Muscle layer of colon (tissue), 2 donors: ENCODE results near the gene NXN.

ENCODE experiments used
- H3K27ac ChIP-seq: one replicate; pipeline ENCODE4 v1.7.0; 2013; ENCODE audit warnings: low read depth, mild to moderate bottlenecking, low read length, moderate library complexity
- H3K27me3 ChIP-seq, 2 donors: one replicate each; pipeline ENCODE4 v1.7.0; 2013; ENCODE audit warnings: low read length in 2 of 2, mild to moderate bottlenecking in 2 of 2; ENCODE audit not compliant: insufficient read depth in 2 of 2, control insufficient read depth in 1 of 2
- H3K36me3 ChIP-seq: one replicate; pipeline ENCODE4 v1.7.0; 2013; ENCODE audit warnings: mild to moderate bottlenecking, low read length; ENCODE audit not compliant: insufficient read depth
- H3K4me1 ChIP-seq: one replicate; pipeline ENCODE4 v1.7.0; 2013; ENCODE audit warnings: mild to moderate bottlenecking, low read length; ENCODE audit not compliant: insufficient read depth
- H3K4me3 ChIP-seq, 2 donors: one replicate each; pipeline ENCODE4 v1.7.0; 2013; ENCODE audit warnings: low read length in 2 of 2, low read depth in 1 of 2, mild to moderate bottlenecking in 1 of 2, moderate library complexity in 1 of 2
- H3K9ac ChIP-seq: one replicate; pipeline ENCODE4 v1.7.0; 2013; ENCODE audit warnings: low read length
- H3K9me3 ChIP-seq: one replicate; pipeline ENCODE4 v1.7.0; 2013; ENCODE audit warnings: mild to moderate bottlenecking, low read length
- donor health status: abdominal sarcoma.
- donor health status: Adenocarcinoma of cecum.

The NXN gene

GRCh38 chr17:1012823-1013728, 33.5 kb upstream of the NXN start:
- no peak overlapping the region for H3K27ac ChIP-seq
- no peak overlapping the region for H3K9ac ChIP-seq
- H3K36me3 ChIP-seq, result peaks cover 42% of the 10 kb centered on the region
- H3K4me3 ChIP-seq, result no peak overlapping the region
- no peaks in the 10 kb centered on the region for H3K4me1 ChIP-seq
- H3K27me3 ChIP-seq, result no peaks in the 10 kb centered on the region
- H3K9me3 ChIP-seq, result no peaks in the 10 kb centered on the region

GRCh38 chr17:1011760-1012735, 32.5 kb upstream of the NXN start:
- Histone ChIP-seq H3K4me3 (no peak overlapping the region), H3K36me3 (peaks cover 52% of the 10 kb centered on the region), H3K9ac (no peak overlapping the region), H3K27ac (no peak overlapping the region), H3K4me1 (no peaks in the 10 kb centered on the region), H3K27me3 (no peaks in the 10 kb centered on the region), H3K9me3 (no peaks in the 10 kb centered on the region)

GRCh38 chr17:1011138-1011537, 31.6 kb upstream of the NXN start:
- Histone ChIP-seq H3K9me3 (no peaks in the 10 kb centered on the region), H3K4me1 (peaks cover 4% of the 10 kb centered on the region), H3K36me3 (peaks cover 54% of the 10 kb centered on the region), H3K27ac (no peak overlapping the region), H3K4me3 (no peak overlapping the region), H3K27me3 (no peaks in the 10 kb centered on the region), H3K9ac (no peak overlapping the region)

- no peaks in the 10 kb centered on the region for H3K9me3 ChIP-seq
- H3K27ac ChIP-seq, result no peak overlapping the region
- no peaks in the 10 kb centered on the region for H3K27me3 ChIP-seq
- H3K4me3 ChIP-seq, result no peak overlapping the region
- H3K36me3 ChIP-seq, result peaks cover 59% of the 10 kb centered on the region
- H3K4me1 ChIP-seq, result peaks cover 10% of the 10 kb centered on the region
- H3K9ac ChIP-seq, result no peak overlapping the region
Measured at GRCh38 chr17:1010586-1010985, 31.0 kb upstream of the NXN start.

- Histone ChIP-seq H3K27ac (no peak overlapping the region), H3K36me3 (peaks cover 60% of the 10 kb centered on the region)
Measured at GRCh38 chr17:1010086-1010450, 30.5 kb upstream of the NXN start.

GRCh38 chr17:1009229-1010085, 29.9 kb upstream of the NXN start:
- Histone ChIP-seq H3K9ac (no peak overlapping the region), H3K36me3 (peaks cover 60% of the 10 kb centered on the region), H3K27ac (no peak overlapping the region), H3K4me1 (peaks cover 20% of the 10 kb centered on the region), H3K27me3 (no peaks in the 10 kb centered on the region), H3K9me3 (no peaks in the 10 kb centered on the region), H3K4me3 (no peak overlapping the region)

More at GRCh38 chr17:1010086-1010450, 30.5 kb upstream of the NXN start:
- no peak overlapping the region for H3K9ac ChIP-seq
- peaks cover 14% of the 10 kb centered on the region for H3K4me1 ChIP-seq
- H3K9me3 ChIP-seq, result no peaks in the 10 kb centered on the region
- H3K27me3 ChIP-seq, result no peaks in the 10 kb centered on the region
- no peak overlapping the region for H3K4me3 ChIP-seq

GRCh38 chr17:1008008-1008761, 28.6 kb upstream of the NXN start:
- Histone ChIP-seq H3K36me3 (peaks cover 66% of the 10 kb centered on the region), H3K4me3 (no peak overlapping the region), H3K27ac (peak overlapping the region; percentile 41), H3K27me3 (no peaks in the 10 kb centered on the region), H3K9me3 (no peaks in the 10 kb centered on the region), H3K4me1 (peaks cover 28% of the 10 kb centered on the region), H3K9ac (no peak overlapping the region)

- Histone ChIP-seq H3K4me3 (no peak overlapping the region), H3K27me3 (no peaks in the 10 kb centered on the region), H3K27ac (peak overlapping the region; percentile 41), H3K36me3 (peaks cover 73% of the 10 kb centered on the region), H3K4me1 (peaks cover 35% of the 10 kb centered on the region), H3K9me3 (no peaks in the 10 kb centered on the region), H3K9ac (no peak overlapping the region)
Measured at GRCh38 chr17:1007310-1008007, 27.9 kb upstream of the NXN start.

- H3K9ac ChIP-seq, result peak overlapping the region; percentile 14
- H3K36me3 ChIP-seq, result peaks cover 74% of the 10 kb centered on the region
- no peaks in the 10 kb centered on the region for H3K27me3 ChIP-seq
- peak overlapping the region in 1 of 2 donors; percentile 38 for H3K4me3 ChIP-seq
- H3K27ac ChIP-seq, result peak overlapping the region; percentile 75
- H3K4me1 ChIP-seq, result peaks cover 49% of the 10 kb centered on the region
- H3K9me3 ChIP-seq, result no peaks in the 10 kb centered on the region
Measured at GRCh38 chr17:1006054-1006453, 26.5 kb upstream of the NXN start.

GRCh38 chr17:1005361-1005946, 25.9 kb upstream of the NXN start:
- Histone ChIP-seq H3K27ac (peak overlapping the region; percentile 75), H3K36me3 (peaks cover 74% of the 10 kb centered on the region), H3K4me3 (peak overlapping the region in 1 of 2 donors; percentile 38), H3K27me3 (no peaks in the 10 kb centered on the region), H3K4me1 (peaks cover 55% of the 10 kb centered on the region), H3K9me3 (no peaks in the 10 kb centered on the region), H3K9ac (peak overlapping the region; percentile 14)
